H1 (cell line): ENCODE data around the gene PRLH. TPM values are rescaled to one million over a fixed set of nuclear protein-coding genes. Genes with fewer than 3 reads are reported as not detected.

Source experiments
- SIN3A ChIP-seq, 2 experiments: IDR thresholded peaks in 1 of 2; conservative IDR thresholded peaks in 1 of 2; 2 replicates each; pipeline ENCODE4 v1.6.1; 2011 to 2012; ENCODE audit warnings: low read length in 2 of 2, improper control_type of control experiment in 1 of 2, low read depth in 1 of 2, mild to moderate bottlenecking in 1 of 2
- SP2 ChIP-seq: IDR thresholded peaks from 2 replicates; pipeline ENCODE4 v1.6.1; 2012; ENCODE audit warnings: mild to moderate bottlenecking, low read length, inconsistent platforms
- polyA plus RNA-seq, 7 experiments: library from polyadenylated mRNA; depleted of rRNA in 3 of 7; stranded (reverse) in 5 of 7; unstranded in 2 of 7; fragments of >200 nt in 5 of 7; fragments of 200-250 nt in 2 of 7; gene quantifications; 1 replicate in 5 of 7; 2 replicates in 1 of 7; 4 replicates in 1 of 7; pipeline versions ENCODE4 v1.2.1 to v1.2.3, GENCODE V29; 2011 to 2013; ENCODE audit warnings: missing spikeins in 2 of 7, mixed read lengths in 2 of 7
- total RNA-seq: library from RNA; stranded (reverse); fragmentation: NEBNext Ultra II Directional; extraction: Animal tissue kit (Norgen Biotek cat#: 25700); gene quantifications from 2 replicates; pipeline ENCODE4 v1.2.1, GENCODE V29; 2021
- TF ChIP-seq, protein P1 (sequence below), 3 experiments: IDR thresholded peaks; 1 replicate in 2 of 3; 2 replicates in 1 of 3; pipeline versions ENCODE4 v1.5.1 to v1.6.1; 2011; ENCODE audit warnings: low read length in 3 of 3, mild to moderate bottlenecking in 3 of 3, inconsistent platforms in 2 of 3, low read depth in 1 of 3, moderate library complexity in 1 of 3; ENCODE audit not compliant: insufficient read depth in 1 of 3; ENCODE audit errors: control extremely low read depth in 1 of 3

Gene PRLH
- total and polyA plus RNA-seq, 2 of the 8 experiments (the other 6 are each of a cell fraction or from before 2014, with no cell fraction given) = not detected

DNA sequence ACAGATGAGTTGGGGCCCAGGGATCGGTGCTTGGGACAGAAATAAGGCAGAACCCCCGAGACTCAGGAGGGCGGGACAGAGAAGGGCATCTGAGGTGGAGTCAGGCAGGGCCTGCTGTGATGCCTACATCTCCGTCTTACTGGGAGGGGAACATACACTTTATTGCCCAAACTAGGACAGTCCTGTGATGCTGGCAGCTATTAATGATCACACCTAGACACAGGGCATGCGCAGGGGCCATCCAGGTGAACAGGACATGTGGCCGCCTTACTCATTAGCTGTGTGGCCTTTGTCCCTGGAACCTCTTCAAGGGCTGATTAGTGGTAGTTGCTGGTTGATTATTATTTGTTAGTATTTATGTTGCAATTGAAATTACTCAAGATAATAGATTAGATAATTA is 46.1 kb upstream of the PRLH start (continued):
- TF ChIP-seq, protein P1, sequence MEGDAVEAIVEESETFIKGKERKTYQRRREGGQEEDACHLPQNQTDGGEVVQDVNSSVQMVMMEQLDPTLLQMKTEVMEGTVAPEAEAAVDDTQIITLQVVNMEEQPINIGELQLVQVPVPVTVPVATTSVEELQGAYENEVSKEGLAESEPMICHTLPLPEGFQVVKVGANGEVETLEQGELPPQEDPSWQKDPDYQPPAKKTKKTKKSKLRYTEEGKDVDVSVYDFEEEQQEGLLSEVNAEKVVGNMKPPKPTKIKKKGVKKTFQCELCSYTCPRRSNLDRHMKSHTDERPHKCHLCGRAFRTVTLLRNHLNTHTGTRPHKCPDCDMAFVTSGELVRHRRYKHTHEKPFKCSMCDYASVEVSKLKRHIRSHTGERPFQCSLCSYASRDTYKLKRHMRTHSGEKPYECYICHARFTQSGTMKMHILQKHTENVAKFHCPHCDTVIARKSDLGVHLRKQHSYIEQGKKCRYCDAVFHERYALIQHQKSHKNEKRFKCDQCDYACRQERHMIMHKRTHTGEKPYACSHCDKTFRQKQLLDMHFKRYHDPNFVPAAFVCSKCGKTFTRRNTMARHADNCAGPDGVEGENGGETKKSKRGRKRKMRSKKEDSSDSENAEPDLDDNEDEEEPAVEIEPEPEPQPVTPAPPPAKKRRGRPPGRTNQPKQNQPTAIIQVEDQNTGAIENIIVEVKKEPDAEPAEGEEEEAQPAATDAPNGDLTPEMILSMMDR (IDR thresholded peaks at IDR 0.05; ENCODE audit: control extremely low read depth in 1 of 3, insufficient read depth in 1 of 3, low read depth in 1 of 3, low read length in 3 of 3) = no peak
- TF ChIP-seq SP2 (no peak), SIN3A (conservative IDR thresholded peaks at IDR 0.05 in 1 of 2, IDR thresholded peaks at IDR 0.05 in 1 of 2; ENCODE audit: low read depth in 1 of 2, low read length in 2 of 2) (no peak)
